Measurements from ENCODE around the gene RALA.

RALA gene, protein sequence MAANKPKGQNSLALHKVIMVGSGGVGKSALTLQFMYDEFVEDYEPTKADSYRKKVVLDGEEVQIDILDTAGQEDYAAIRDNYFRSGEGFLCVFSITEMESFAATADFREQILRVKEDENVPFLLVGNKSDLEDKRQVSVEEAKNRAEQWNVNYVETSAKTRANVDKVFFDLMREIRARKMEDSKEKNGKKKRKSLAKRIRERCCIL

GRCh38 chr7:39623047-39623731 lies at the start of gene RALA:
Gene RALA (plus strand): TSS chr7:39623572. CDS start chr7:39686668, 63,096 bp downstream.
- peak; percentile 94 for DNase-seq

DNA sequence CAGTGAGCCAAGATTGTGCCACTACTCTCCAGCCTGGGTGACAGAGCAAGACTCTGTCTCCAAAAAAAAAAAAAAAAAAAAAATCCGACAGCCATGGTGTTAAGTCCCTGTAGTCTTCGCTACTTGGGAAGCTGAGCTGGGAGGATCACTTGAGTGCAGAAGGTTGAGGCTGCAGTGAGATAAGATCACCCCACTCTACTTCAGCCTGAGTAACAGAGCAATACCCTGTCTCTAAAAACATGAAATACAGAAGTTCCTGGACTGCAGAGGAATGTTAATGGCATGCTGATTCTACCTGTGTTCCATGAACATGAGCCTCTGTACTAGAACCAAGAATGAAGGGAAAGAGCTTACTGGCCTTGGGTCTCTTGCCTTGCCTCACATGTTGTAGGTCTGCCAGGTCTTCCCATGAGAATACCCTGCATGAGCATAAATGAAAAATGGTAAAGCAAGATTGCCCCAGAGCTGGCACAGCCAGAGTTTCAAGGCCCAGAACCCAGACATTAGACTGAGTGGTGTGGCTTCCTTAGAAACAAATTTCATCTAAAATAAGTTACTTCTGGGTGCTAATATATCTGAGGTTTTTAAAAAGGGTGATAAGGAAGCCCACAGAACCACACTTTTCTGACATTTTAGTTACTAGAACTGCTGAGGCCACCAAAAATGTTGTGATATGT lies 48.6 kb upstream of the RALA start:
- no peak for DNase-seq

- no peak for DNase-seq
Measured at GRCh38 chr7:39577229-39577874, 46.0 kb upstream of the RALA start.

- DNase-seq: peak; percentile 98 to 99
Measured at GRCh38 chr7:39580149-39580874, 43.1 kb upstream of the RALA start.

DNA sequence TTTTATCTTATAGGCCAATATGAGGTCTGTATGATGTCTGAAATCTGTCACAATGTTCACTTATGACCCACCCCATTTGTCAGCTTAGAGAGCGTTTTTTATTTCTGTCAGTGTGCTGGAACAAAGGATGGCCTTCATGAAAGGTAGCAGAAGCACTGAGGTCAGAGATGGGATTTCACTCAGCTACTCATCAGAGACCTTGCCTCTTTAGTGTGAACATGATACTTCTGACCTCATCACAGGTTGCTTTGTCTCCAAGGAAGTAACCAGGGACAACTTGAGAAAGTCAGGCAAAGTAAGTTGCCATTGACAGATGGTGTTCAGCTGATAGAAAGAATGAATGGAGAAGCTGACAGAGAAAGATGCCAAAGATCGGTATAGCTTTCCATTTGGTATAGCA lies 40.8 kb upstream of the RALA start:
- DNase-seq: no peak

DNA sequence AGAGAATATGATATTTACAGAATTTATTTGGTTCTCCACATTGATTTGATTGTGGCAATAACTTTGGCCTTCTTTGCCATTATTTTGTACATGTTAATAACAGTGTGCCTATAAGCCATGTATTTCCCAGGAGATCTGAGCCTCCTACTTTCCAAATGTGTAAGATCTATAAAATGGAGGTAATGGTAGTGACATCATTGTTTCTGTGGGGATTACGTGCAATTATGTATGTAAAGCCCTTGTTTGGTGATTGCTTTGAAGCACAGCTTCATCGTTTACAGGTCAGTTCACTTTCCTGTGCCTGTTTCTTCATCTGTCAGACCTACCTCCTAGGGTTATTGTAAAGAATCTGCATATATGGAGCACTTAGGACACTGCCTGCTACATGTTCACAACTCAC lies 39.8 kb upstream of the RALA start:
- DNase-seq: no peak

DNA sequence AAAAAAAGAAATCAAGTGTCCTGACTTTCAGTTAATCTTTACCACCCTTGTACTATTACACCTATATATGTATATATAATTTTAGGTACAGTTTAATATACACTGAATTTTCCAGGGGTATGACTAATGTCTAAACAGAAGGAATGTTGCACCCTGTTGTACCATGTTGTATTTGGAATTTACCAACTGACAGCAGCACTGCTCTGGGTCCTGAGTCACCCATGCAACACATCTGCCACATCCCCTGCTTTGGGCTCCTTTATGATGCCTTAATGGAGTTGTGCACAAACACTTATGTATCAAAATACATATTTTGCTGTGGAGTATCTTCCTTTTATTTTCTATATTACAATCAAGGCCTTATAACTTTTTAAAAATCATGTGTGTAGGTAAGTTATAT lies 36.0 kb upstream of the RALA start:
- no peak for DNase-seq

- no peak for DNase-seq
Measured at GRCh38 chr7:39588416-39588815, 35.0 kb upstream of the RALA start.

DNA sequence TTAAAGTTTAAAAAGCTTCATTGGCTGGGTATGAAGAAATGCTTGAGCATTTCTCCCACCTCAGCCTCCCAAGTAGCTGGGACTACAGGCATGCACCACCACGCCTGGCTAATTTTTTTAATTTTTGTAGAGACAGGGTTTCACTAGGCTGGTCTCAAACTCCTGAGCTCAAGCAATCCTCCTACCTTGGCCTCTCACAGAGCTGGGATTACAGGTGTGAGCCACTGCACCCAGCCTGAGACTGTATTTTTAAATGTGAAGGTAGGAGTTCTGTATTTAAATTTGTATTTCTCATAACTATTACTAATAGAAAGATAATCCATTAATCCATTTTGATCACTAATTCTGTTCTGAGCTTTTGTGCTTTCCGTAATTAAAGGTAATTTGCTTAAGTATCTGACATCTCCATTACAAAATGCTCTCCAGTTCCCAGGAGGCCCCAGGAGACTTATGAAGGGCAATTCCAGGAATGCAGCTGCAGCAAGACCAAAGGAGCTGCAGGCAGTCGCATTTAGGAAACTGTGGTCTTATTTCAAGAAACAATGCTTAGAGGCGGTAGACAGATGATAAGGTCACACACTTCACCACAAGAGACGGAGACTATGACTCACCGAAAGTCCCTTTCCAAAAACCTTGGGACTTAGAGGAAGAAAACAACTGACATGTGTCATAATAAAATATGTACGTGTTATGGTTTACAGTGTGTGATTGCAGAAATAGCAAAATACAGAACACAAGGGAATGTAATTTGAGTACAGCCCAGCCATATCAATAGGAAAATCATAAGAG lies 33.9 kb upstream of the RALA start:
- peak; percentile 99 for DNase-seq

DNA sequence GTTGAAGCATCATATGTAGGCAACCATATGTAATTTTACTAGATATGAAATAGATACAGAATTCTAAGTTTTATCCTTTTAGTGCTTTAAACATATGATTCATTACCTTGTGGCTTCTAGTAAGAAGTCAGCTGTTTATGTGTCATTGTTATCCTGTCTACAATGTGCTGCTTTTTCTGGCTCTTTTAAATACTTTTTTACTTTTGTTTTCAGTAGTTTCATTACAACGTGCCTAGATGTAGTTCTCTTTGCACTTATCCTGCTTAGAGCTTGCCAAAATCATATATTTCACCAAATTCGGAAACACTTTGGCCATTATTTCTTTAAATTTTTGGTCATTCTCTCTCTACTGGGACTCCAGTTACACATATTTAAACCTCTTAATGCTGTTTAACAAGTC lies 30.8 kb upstream of the RALA start:
- peak in 1 of 2 experiments; percentile 25 for DNase-seq

GRCh38 chr7:39594988-39595620 lies 28.3 kb upstream of the RALA start:
- DNase-seq: no peak

GRCh38 chr7:39602351-39602750 lies 21.0 kb upstream of the RALA start:
- DNase-seq: no peak

DNA sequence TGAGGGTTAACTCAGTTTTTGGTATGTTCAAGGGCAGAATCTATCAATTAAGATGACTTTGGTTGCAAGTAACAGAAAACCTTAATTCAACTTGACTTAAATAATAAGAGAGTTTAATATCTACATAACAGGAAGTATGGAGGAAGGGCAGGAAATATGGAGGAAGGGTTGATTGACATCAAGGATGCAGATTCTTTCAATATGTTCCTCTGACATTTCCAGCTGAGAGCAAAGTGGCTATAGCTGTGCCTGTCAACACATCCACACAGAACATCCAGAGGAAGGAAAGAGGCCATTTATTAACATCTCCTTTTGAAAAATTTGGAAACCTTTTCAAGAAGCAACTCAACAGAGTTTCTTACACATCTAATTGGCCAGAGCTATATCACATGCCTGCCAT lies 19.4 kb upstream of the RALA start:
- DNase-seq: no peak

DNA sequence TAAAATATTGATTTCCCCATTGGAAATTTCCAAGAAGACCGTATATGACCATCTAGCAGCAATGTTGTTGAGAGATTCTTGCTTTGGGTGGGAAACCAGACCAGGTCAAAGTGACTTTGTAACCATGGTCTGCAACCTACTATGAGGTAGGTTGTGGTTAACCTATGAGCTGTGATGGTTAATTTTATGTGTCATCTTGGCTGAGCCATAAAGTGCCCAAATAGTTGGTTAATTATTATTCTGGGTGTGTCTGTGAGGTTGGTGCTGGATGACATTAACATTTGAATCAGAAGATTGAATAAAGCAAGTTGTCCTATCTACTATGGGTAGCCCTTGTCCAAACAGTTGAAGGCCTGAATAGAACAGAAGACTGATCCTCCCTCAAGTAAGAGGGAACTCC lies 18.3 kb upstream of the RALA start:
- DNase-seq: no peak

- no peak for DNase-seq
Measured at GRCh38 chr7:39606352-39606751, 17.0 kb upstream of the RALA start.

DNA sequence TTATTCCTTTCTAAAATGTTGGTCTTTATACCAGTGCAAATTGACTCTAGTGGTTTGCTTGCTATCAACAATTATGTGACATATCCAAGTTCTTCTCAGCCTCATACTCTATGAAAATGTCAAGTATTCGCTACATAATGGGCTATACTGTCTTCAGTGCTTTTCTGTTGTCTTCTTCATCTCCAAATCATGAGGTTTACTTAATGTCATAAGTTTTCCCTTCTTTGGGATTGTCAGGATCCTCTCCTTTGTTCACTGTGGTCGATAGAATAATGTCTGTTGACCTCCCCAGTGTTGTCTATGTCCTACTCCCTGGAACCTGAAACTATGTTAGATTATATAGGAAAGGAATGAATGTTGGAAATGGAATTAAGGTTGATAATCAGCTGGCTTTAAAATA lies 16.4 kb upstream of the RALA start:
- DNase-seq: no peak

- DNase-seq: no peak
Measured at GRCh38 chr7:39607865-39608264, 15.5 kb upstream of the RALA start.

DNA sequence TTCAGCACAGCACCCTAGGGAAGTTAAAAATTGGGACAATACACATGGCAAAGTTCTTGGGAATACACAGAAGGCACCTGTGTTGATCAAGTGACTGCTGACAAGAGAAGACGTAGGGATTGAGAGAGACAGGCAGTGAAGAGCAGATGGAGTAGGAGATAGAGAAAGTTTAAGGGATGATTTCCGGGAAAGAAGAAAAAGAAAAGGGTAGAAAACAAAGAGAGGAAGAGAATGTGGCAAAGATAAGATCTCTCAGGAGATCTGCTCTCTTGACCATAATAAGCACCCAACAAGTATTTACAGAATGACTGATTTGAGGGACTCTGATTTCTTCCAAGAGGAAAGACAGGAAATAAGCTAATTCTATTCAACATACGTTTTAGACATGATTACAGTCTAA lies 15.1 kb upstream of the RALA start:
- no peak for DNase-seq

DNA sequence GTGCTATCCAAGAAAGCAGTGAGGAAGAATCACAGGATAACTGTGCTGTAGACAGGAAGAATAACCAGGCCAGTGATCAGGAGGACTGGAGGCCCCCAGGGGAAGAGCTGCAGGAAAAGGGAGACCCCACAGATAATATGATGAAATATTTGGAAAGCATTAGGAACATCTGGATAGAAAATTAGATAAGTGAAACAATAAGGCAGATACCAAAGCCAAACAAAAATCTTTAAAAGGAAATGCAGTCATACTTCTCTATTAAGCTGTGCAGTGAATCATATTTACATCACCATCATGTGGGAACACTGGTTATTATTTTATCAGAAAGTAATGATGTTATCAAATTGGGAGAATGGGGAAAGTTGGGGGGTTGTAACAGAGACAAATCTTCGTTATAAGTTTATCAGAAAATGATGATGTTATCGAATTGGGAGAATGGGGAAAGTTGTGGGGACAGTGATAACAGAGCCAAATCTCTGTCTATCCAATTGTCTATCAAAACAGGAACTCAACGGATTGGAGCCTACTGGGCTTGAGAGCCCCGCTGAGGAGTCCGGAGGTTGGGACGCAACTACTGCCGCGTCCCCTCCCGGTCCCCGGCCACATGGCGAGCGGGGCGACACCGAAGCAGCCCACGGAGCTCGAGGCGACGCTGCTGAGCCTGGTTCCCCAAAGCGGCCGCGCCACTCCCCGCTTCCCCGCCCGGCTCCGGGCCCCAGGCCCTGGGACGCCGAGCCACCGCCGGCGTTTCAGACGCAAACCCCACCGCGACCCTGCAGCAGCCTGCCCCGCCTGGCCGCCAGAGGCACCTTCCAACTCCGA lies 14.0 kb upstream of the RALA start:
- DNase-seq: peak; percentile 67 to 68

DNA sequence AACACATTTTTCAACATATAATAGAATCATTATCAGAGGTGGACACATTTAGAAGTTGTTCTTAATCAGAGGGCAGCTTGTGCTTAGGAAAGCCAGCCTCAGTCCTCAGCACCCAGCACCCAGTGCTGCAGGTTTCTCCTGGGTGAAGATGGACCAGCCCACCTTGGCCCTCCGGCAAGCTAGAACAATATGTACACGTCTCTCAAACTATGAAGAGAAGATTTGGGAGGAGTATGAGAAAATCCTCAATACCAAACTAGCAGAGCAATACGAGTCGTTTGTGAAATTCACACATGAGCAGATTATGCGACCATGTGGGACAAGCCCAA lies 13.5 kb upstream of the RALA start:
- no peak for DNase-seq

DNA sequence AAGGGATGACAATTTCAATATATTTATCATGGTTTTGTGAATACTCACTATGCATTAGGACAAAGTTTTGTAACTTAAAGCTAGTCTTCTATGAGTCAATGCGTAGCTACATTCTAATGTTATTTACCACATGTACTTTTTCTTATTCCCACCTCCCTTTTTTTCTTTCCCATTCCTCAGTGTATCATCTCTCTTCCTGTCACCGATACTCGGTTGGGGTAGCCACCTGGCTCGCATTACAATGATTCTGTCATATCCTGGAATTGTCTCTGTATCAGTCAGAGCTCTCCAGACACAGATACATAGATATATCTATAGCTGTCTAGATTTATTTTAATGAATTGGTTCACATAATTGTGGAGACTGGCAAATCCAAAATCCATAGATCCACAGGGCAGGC lies 9.8 kb upstream of the RALA start:
- no peak for DNase-seq
